GM21737 (cell line): ENCODE data around the gene ZC3H7A.

ENCODE experiments used
- ATAC-seq: cut with Tn5 transposase; IDR thresholded peaks from one replicate; pipeline ENCODE4 v1.9.1; 2021; ENCODE audit warnings: mild to moderate bottlenecking, moderate library complexity; ENCODE audit not compliant: unreplicated experiment

ZC3H7A gene

DNA sequence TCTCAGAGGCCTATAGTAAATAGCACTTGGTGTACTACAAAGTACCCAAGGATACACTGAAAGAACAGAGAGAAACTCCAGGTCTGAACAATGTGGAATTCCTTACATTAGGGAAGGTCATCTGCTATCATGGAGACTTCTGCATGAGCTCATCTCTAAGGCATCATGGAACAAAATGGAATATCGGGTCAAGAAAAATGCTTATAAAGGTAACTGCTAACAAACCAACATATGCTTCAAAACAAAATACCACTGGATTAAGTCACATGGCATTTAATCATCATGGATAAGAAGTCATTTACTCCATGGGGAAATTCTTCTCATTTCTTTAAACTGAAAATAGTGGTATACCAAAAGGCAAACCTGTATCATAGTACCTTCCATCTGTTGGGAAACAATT lies 88.6 kb downstream of the ZC3H7A start:
- ATAC-seq, result no peak

DNA sequence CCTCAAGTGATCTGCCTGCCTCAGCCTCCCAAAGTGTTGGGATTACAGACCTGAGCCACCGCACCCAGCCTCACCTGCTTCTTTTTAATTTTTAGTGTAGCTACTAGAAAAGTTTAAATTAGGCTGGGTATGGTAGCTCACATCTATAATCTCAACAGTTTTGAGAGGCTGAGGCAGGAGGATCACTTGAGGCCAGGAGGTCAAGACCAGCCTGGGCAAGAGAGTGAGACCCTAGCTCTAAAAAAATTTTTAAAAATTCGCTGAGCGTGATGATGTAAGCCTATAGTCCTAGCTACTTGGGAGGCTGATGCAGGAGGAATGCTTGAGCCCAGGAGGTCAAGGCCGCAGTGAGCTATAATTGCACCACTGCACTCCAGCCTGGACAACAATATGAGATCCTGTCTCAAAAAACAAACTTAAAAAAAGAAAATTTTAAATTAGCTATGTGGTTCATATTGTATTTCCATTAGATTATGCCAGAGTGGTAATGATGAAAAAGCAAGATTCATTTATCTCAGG lies 89.3 kb downstream of the ZC3H7A start:
- no peak for ATAC-seq

DNA sequence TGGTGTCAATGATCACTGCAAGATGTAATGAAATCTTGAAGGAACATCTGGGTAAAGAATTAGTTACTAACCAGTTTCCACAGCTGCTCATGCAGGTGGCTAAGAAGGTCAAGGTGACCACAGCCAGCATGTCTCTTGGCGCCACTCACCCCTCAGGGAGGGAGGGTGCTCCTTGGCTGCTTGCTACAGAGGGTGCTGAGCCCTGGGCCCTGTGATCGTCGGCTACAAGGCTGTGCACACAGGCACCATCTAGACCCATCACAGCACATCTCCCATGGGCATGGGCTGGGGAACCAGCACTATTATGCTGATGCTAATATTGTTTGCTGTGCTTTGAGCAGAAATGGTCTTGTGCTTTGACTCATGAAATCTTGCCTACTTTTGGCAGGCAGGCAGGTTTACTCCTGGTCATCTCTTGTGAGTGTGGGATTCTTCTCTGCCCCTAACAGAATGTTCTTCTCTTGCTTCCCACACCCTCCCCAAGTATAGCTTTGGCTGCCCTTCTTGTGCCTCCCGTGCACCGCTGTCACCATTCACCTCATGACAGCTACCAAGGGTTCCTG lies 90.8 kb downstream of the ZC3H7A start:
- peak; percentile 65 for ATAC-seq

GRCh38 chr16:11705311-11706025 lies 91.6 kb downstream of the ZC3H7A start:
- no peak for ATAC-seq
